WTC11 (cell line): ENCODE results near the gene PGAM5. TPM values are rescaled to one million over a fixed set of nuclear protein-coding genes. Genes with fewer than 3 reads are reported as not detected.

Experiments
- ATAC-seq: fragments of 200-7000 bp; cut with Tn5 transposase; 2 replicates; pipeline ENCODE4 v1.10.0; 2021; ENCODE audit warnings: mild to moderate bottlenecking, moderate library complexity
- CTCF ChIA-PET: fragments of 300-600 bp; sonication (Branson Sonifier 250); formaldehyde crosslinking; loops from one replicate; lab custom pipeline; 2021; ENCODE audit warnings: antibody characterized with exemption; lab: Charles Lee
- POLR2A ChIA-PET: fragments of 350-600 bp; sonication (Branson Sonifier 250); formaldehyde crosslinking; loops from one replicate; lab custom pipeline; 2021; ENCODE audit warnings: antibody characterized with exemption; lab: Charles Lee
- DNase-seq: peaks from one replicate; pipeline ENCODE4 v3.0.0; 2021; ENCODE audit warnings: low spot score
- H3K27ac Mint-ChIP-seq: 2 replicates; pipeline ENCODE4 v1.8.0; 2021; ENCODE audit warnings: mixed read lengths
- H3K27me3 Mint-ChIP-seq: 2 replicates; pipeline ENCODE4 v1.8.0; 2021; ENCODE audit warnings: low read depth, mild to moderate bottlenecking, moderate library complexity, mixed read lengths
- H3K36me3 Mint-ChIP-seq: 2 replicates; pipeline ENCODE4 v1.8.0; 2021; ENCODE audit warnings: mixed read lengths
- H3K4me1 Mint-ChIP-seq: 2 replicates; pipeline ENCODE4 v1.8.0; 2022; ENCODE audit warnings: mixed read lengths
- H3K4me3 Mint-ChIP-seq: 2 replicates; pipeline ENCODE4 v1.8.0; 2021; ENCODE audit warnings: mild to moderate bottlenecking, moderate library complexity, mixed read lengths
- H3K9me3 Mint-ChIP-seq: 2 replicates; pipeline ENCODE4 v1.8.0; 2021; ENCODE audit warnings: mixed read lengths
- ATF1 ChIP-seq: sonication (generic); formaldehyde crosslinking; IDR thresholded peaks from 2 replicates; pipeline ENCODE4 v1.8.1; 2023; ENCODE audit warnings: mild to moderate bottlenecking, moderate library complexity, missing genetic modification reagents
- CREM ChIP-seq: sonication (generic); formaldehyde crosslinking; IDR thresholded peaks from 2 replicates; pipeline ENCODE4 v1.8.1; 2022; ENCODE audit warnings: mild to moderate bottlenecking, missing genetic modification reagents, moderate library complexity
- E2F5 ChIP-seq: sonication (generic); formaldehyde crosslinking; IDR thresholded peaks from 2 replicates; pipeline ENCODE4 v1.8.1; 2022; ENCODE audit warnings: mild to moderate bottlenecking, moderate library complexity, missing genetic modification reagents
- EMX1 ChIP-seq: fragments of 250-450 bp; sonication (Bioruptor Pico); IDR thresholded peaks from 2 replicates; pipeline ENCODE4 v1.8.0; 2021; ENCODE audit warnings: mild to moderate bottlenecking
- ESRRA ChIP-seq: sonication (generic); formaldehyde crosslinking; IDR thresholded peaks from 2 replicates; pipeline ENCODE4 v1.8.1; 2022; ENCODE audit warnings: mild to moderate bottlenecking, missing genetic modification reagents, borderline replicate concordance
- ETV6 ChIP-seq: sonication (generic); formaldehyde crosslinking; IDR thresholded peaks from 2 replicates; pipeline ENCODE4 v1.8.1; 2022; ENCODE audit warnings: mild to moderate bottlenecking, missing genetic modification reagents
- GTF2I ChIP-seq: fragments of 250-450 bp; sonication (Bioruptor Pico); conservative IDR thresholded peaks from 2 replicates; pipeline ENCODE4 v1.4.0; 2021; ENCODE audit warnings: mild to moderate bottlenecking
- HMGA2 ChIP-seq: fragments of 250-450 bp; sonication (Bioruptor Pico); IDR thresholded peaks from 2 replicates; pipeline ENCODE4 v1.4.0; 2021; ENCODE audit warnings: mild to moderate bottlenecking, moderate library complexity
- NFATC4 ChIP-seq: fragments of 250-450 bp; sonication (Bioruptor Pico); IDR thresholded peaks from 2 replicates; pipeline ENCODE4 v1.9.0; 2021; ENCODE audit warnings: mild to moderate bottlenecking
- NFE2L1 ChIP-seq: sonication (generic); formaldehyde crosslinking; IDR thresholded peaks from 2 replicates; pipeline ENCODE4 v1.8.1; 2023; ENCODE audit warnings: missing genetic modification reagents
- NFYB ChIP-seq: sonication (generic); formaldehyde crosslinking; conservative IDR thresholded peaks from 2 replicates; pipeline ENCODE4 v1.8.0; 2022; ENCODE audit warnings: low read depth, missing genetic modification reagents
- SMAD4 ChIP-seq: sonication (generic); formaldehyde crosslinking; IDR thresholded peaks from 2 replicates; pipeline ENCODE4 v1.8.0; 2022; ENCODE audit warnings: mild to moderate bottlenecking, missing genetic modification reagents
- SP1 ChIP-seq: sonication (generic); formaldehyde crosslinking; conservative IDR thresholded peaks from 2 replicates; pipeline ENCODE4 v1.8.1; 2022; ENCODE audit warnings: missing genetic modification reagents
- STAT6 ChIP-seq: sonication (generic); formaldehyde crosslinking; conservative IDR thresholded peaks from 2 replicates; pipeline ENCODE4 v1.8.1; 2023; ENCODE audit warnings: mild to moderate bottlenecking, low read depth, missing genetic modification reagents, moderate library complexity
- TEAD4 ChIP-seq: sonication (generic); formaldehyde crosslinking; IDR thresholded peaks from 2 replicates; pipeline ENCODE4 v1.8.0; 2022; ENCODE audit warnings: mild to moderate bottlenecking, missing genetic modification reagents
- TP53 ChIP-seq: sonication (generic); formaldehyde crosslinking; IDR thresholded peaks from 2 replicates; pipeline ENCODE4 v1.8.1; 2023; ENCODE audit warnings: mild to moderate bottlenecking, missing genetic modification reagents
- USF1 ChIP-seq: sonication (generic); formaldehyde crosslinking; IDR thresholded peaks from 2 replicates; pipeline ENCODE4 v1.8.0; 2022; ENCODE audit warnings: mild to moderate bottlenecking, missing genetic modification reagents
- ZBTB43 ChIP-seq: sonication (generic); formaldehyde crosslinking; IDR thresholded peaks from 2 replicates; pipeline ENCODE4 v1.8.1; 2023; ENCODE audit warnings: mild to moderate bottlenecking, missing genetic modification reagents
- ZNF138 ChIP-seq: sonication (generic); formaldehyde crosslinking; conservative IDR thresholded peaks from 2 replicates; pipeline ENCODE4 v1.8.1; 2022; ENCODE audit warnings: mild to moderate bottlenecking, moderate library complexity, missing genetic modification reagents
- ZNF232 ChIP-seq: sonication (generic); formaldehyde crosslinking; IDR thresholded peaks from 2 replicates; pipeline ENCODE4 v1.8.0; 2022; ENCODE audit warnings: mild to moderate bottlenecking, missing genetic modification reagents
- ZNF396 ChIP-seq: fragments of 250-450 bp; sonication (Bioruptor Pico); IDR thresholded peaks from 2 replicates; pipeline ENCODE4 v1.8.0; 2021; ENCODE audit warnings: mild to moderate bottlenecking, moderate library complexity, borderline replicate concordance
- ZNF423 ChIP-seq: fragments of 250-450 bp; sonication (Bioruptor Pico); IDR thresholded peaks from 2 replicates; pipeline ENCODE4 v2.1.2; 2022; ENCODE audit warnings: mild to moderate bottlenecking, moderate library complexity
- total RNA-seq: library from RNA; stranded (reverse); gene quantifications from 3 replicates; pipeline ENCODE4 v1.2.3, GENCODE V29; 2021
- TF ChIP-seq, protein P1 (sequence below): fragments of 200-600 bp; IDR thresholded peaks from 2 replicates; pipeline ENCODE4 v1.8.0; 2022; ENCODE audit warnings: antibody characterized with exemption
- TF ChIP-seq, protein P2 (sequence below): fragments of 250-450 bp; sonication (Bioruptor Pico); IDR thresholded peaks from 2 replicates; pipeline ENCODE4 v1.8.0; 2021; ENCODE audit warnings: mild to moderate bottlenecking
- TF ChIP-seq, protein P3 (sequence below): fragments of 250-450 bp; sonication (Bioruptor Pico); IDR thresholded peaks from 2 replicates; pipeline ENCODE4 v2.1.2; 2022; ENCODE audit warnings: mild to moderate bottlenecking, moderate library complexity
- TF ChIP-seq, protein P4 (sequence below): sonication (generic); formaldehyde crosslinking; IDR thresholded peaks from 2 replicates; pipeline ENCODE4 v1.8.0; 2023; ENCODE audit warnings: missing genetic modification reagents

PGAM5 gene
- total RNA-seq, 1 experiment from 2014 or later: 89.7 TPM

GRCh38 chr12:132687211-132688164, 23.2 kb upstream of the PGAM5 start, which contains the start of the genes POLE and PXMP2:
Gene POLE (minus strand): TSS chr12:132687342. CDS start chr12:132687315, 27 bp downstream.
Gene PXMP2 (plus strand): TSS chr12:132687587. CDS start chr12:132687671, 84 bp downstream.
- peak within 1 kb of the TSS; percentile 69 for H3K4me3 Mint-ChIP-seq
- H3K9me3 Mint-ChIP-seq: no peaks in the 10 kb centered on the region
- DNase-seq (peak; percentile 95), ATAC-seq (peak; percentile 89)
- ChIA-PET POLR2A (no interaction called here), CTCF (interaction anchor here (0.6 kb wide), 1 partner anchor 482 kb away, joined by 3 read pairs; no protein-coding TSS in a partner anchor)
- H3K27me3 Mint-ChIP-seq: peaks cover 15% of the 10 kb centered on the region
- no peak within 1 kb of the TSS for H3K27ac Mint-ChIP-seq
- peaks cover 21% of the 10 kb centered on the region for H3K4me1 Mint-ChIP-seq
- H3K36me3 Mint-ChIP-seq: peaks cover 6% of the 10 kb centered on the region; the same call in 1 of the 2 replicates
- TF ChIP-seq NFYB (CRISPR knock-in tag) (peak; percentile 49), STAT6 (CRISPR knock-in tag) (0 out of 2 replicates have a peak, but pooled peaks have one; percentile 34), ZNF138 (CRISPR knock-in tag) (no peak), SMAD4 (no peak), NFATC4 (CRISPR knock-in tag) (no peak), ZNF423 (no peak), ETV6 (CRISPR knock-in tag) (peak; percentile 68), ZBTB43 (CRISPR knock-in tag) (no peak), EMX1 (no peak), CREM (CRISPR knock-in tag) (peak; percentile 56), ESRRA (no peak), USF1 (CRISPR knock-in tag) (peak; percentile 21; the same call in 1 of the 2 replicates), SP1 (CRISPR knock-in tag) (peak; percentile 87), HMGA2 (CRISPR knock-in tag) (no peak), GTF2I (CRISPR knock-in tag) (no peak), ATF1 (CRISPR knock-in tag) (0 out of 2 replicates have a peak, but pooled peaks have one; percentile 46), NFE2L1 (CRISPR knock-in tag) (no peak), ZNF232 (CRISPR knock-in tag) (no peak), E2F5 (CRISPR knock-in tag) (peak; percentile 99), ZNF396 (CRISPR knock-in tag) (no peak), TP53 (CRISPR knock-in tag) (peak; percentile 73; the same call in 1 of the 2 replicates), TEAD4 (CRISPR knock-in tag) (no peak)
- TF ChIP-seq, protein P1, sequence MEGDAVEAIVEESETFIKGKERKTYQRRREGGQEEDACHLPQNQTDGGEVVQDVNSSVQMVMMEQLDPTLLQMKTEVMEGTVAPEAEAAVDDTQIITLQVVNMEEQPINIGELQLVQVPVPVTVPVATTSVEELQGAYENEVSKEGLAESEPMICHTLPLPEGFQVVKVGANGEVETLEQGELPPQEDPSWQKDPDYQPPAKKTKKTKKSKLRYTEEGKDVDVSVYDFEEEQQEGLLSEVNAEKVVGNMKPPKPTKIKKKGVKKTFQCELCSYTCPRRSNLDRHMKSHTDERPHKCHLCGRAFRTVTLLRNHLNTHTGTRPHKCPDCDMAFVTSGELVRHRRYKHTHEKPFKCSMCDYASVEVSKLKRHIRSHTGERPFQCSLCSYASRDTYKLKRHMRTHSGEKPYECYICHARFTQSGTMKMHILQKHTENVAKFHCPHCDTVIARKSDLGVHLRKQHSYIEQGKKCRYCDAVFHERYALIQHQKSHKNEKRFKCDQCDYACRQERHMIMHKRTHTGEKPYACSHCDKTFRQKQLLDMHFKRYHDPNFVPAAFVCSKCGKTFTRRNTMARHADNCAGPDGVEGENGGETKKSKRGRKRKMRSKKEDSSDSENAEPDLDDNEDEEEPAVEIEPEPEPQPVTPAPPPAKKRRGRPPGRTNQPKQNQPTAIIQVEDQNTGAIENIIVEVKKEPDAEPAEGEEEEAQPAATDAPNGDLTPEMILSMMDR: no peak
- TF ChIP-seq, protein P2, sequence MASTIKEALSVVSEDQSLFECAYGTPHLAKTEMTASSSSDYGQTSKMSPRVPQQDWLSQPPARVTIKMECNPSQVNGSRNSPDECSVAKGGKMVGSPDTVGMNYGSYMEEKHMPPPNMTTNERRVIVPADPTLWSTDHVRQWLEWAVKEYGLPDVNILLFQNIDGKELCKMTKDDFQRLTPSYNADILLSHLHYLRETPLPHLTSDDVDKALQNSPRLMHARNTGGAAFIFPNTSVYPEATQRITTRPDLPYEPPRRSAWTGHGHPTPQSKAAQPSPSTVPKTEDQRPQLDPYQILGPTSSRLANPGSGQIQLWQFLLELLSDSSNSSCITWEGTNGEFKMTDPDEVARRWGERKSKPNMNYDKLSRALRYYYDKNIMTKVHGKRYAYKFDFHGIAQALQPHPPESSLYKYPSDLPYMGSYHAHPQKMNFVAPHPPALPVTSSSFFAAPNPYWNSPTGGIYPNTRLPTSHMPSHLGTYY (CRISPR knock-in tag): no peak
- TF ChIP-seq, protein P3, sequence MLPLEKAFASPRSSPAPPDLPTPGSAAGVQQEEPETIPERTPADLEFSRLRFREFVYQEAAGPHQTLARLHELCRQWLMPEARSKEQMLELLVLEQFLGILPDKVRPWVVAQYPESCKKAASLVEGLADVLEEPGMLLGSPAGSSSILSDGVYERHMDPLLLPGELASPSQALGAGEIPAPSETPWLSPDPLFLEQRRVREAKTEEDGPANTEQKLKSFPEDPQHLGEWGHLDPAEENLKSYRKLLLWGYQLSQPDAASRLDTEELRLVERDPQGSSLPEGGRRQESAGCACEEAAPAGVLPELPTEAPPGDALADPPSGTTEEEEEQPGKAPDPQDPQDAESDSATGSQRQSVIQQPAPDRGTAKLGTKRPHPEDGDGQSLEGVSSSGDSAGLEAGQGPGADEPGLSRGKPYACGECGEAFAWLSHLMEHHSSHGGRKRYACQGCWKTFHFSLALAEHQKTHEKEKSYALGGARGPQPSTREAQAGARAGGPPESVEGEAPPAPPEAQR (CRISPR knock-in tag): no peak
- TF ChIP-seq, protein P4, sequence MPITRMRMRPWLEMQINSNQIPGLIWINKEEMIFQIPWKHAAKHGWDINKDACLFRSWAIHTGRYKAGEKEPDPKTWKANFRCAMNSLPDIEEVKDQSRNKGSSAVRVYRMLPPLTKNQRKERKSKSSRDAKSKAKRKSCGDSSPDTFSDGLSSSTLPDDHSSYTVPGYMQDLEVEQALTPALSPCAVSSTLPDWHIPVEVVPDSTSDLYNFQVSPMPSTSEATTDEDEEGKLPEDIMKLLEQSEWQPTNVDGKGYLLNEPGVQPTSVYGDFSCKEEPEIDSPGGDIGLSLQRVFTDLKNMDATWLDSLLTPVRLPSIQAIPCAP: no peak
